Bronchial smooth muscle cell (primary cell): ENCODE results near the gene IL34. TPM values are rescaled to one million over a fixed set of nuclear protein-coding genes. Genes with fewer than 3 reads are reported as not detected.

Experiments
- total RNA-seq: library from RNA; depleted of rRNA; stranded (reverse); fragments of >200 nt; gene quantifications from 2 replicates; pipeline ENCODE4 v1.2.1, GENCODE V29; 2014

The IL34 gene
- 2.4 and 3.9 TPM in 2 replicates for total RNA-seq

GRCh38 chr16:70646260-70647241 lies at the start of gene IL34:
Gene IL34 (plus strand): TSS chr16:70646559. CDS start chr16:70646948, 389 bp downstream.

DNA sequence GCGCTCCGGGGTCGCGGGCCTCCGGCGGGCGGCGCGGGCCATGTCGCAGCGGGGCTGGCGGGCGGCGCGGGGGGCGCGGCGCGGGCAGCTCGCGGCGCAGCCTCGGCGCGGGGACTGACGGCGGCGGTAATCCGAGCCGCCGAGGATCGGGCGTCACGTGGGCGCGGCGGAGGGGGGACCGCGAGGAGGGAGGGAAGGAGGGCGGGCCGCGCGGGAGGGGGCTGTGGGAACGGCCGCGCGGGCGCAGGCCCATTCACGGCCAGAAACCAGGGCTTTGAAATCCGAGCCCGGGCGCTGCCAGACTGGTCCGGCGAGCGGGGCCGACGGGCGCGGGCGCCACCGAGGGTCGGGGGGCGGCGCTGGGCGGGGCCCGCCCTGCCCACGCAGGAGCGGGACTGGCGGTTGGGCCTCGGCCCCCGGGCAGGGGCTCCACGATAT lies 39.6 kb downstream of the IL34 start, which contains the start of gene MTSS2:
MTSS2 (minus strand) TSS at position 116 of the 438 bp plus-strand sequence. CDS start 262 bp downstream, outside the sequence.

Other genes starting within 250 kb of the IL34 start
- gene ST3GAL2, start 207.5 kb upstream of the IL34 start, total RNA-seq, result 10.5 and 14.5 TPM in 2 replicates
- gene FCSK, start 192.0 kb upstream of the IL34 start, total RNA-seq, result 8.8 and 9.6 TPM in 2 replicates
- 89.2 and 94.5 TPM in 2 replicates for gene COG4, start 123.0 kb upstream of the IL34 start, total RNA-seq
- gene SF3B3, start 122.7 kb upstream of the IL34 start, total RNA-seq, result 53.7 and 60.4 TPM in 2 replicates
- gene MTSS2, start 39.5 kb downstream of the IL34 start, total RNA-seq, result 7.9 and 13.6 TPM in 2 replicates
- gene VAC14, start 154.6 kb downstream of the IL34 start, total RNA-seq, result 12.7 and 24.0 TPM in 2 replicates